Gastroesophageal sphincter (tissue), 3 donors: ENCODE data around the gene ABO.

ENCODE experiments used
- POLR2A ChIP-seq, 2 donors: fragments of 450-650 bp; IDR thresholded peaks; one replicate each; pipeline ENCODE4 v1.6.1; 2017; ENCODE audit warnings: antibody characterized with exemption in 2 of 2, mild to moderate bottlenecking in 2 of 2, moderate library complexity in 1 of 2
- POLR2AphosphoS5 ChIP-seq: sonication (generic); formaldehyde crosslinking; IDR thresholded peaks from one replicate; pipeline ENCODE4 v1.6.1; 2017; ENCODE audit warnings: antibody characterized with exemption
- TF ChIP-seq, protein P1 (sequence below), 4 experiments: fragments of 200-600 bp in 2 of 4; fragments of 450-650 bp in 2 of 4; sonication (generic) in 1 of 4; IDR thresholded peaks; one replicate each; pipeline ENCODE4 v1.5.1; 2017 to 2019; ENCODE audit warnings: antibody characterized with exemption in 4 of 4, mild to moderate bottlenecking in 2 of 4, moderate library complexity in 2 of 4

GRCh38 chr9:133227242-133227860 lies 47.6 kb downstream of the ABO start:
- TF ChIP-seq, protein P1, sequence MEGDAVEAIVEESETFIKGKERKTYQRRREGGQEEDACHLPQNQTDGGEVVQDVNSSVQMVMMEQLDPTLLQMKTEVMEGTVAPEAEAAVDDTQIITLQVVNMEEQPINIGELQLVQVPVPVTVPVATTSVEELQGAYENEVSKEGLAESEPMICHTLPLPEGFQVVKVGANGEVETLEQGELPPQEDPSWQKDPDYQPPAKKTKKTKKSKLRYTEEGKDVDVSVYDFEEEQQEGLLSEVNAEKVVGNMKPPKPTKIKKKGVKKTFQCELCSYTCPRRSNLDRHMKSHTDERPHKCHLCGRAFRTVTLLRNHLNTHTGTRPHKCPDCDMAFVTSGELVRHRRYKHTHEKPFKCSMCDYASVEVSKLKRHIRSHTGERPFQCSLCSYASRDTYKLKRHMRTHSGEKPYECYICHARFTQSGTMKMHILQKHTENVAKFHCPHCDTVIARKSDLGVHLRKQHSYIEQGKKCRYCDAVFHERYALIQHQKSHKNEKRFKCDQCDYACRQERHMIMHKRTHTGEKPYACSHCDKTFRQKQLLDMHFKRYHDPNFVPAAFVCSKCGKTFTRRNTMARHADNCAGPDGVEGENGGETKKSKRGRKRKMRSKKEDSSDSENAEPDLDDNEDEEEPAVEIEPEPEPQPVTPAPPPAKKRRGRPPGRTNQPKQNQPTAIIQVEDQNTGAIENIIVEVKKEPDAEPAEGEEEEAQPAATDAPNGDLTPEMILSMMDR (IDR thresholded peaks at IDR 0.05) = no peak
- TF ChIP-seq POLR2A (IDR thresholded peaks at IDR 0.05) (no peak), POLR2AphosphoS5 (no peak)
